Heart right ventricle (tissue), 16 donors: ENCODE data around the gene LPP. TPM values are rescaled to one million over a fixed set of nuclear protein-coding genes. Genes with fewer than 3 reads are reported as not detected.
A peak's percentile ranks its signal among the peaks of the same experiment; 100 is the strongest.

Source experiments
- ATAC-seq, 8 donors: fragments of 200-7000 bp; cut with Tn5 transposase; one replicate each; pipeline ENCODE4 v1.9.1; 2020; ENCODE audit warnings: mild to moderate bottlenecking in 8 of 8, moderate library complexity in 8 of 8, moderate number of reproducible peaks in 1 of 8
- DNase-seq, 2 donors: peaks; one replicate each; pipeline ENCODE4 v3.0.0-alpha.2; 2020
- H3K27ac ChIP-seq, 10 donors: fragments of 200-600 bp; sonication (generic) in 2 of 10; one replicate each; pipeline versions ENCODE4 v1.5.0 to v1.8.0; 2020 to 2022; ENCODE audit warnings: mild to moderate bottlenecking in 3 of 10
- H3K27me3 ChIP-seq, 7 donors: fragments of 200-600 bp; one replicate each; pipeline ENCODE4 v1.8.0; 2021 to 2022; ENCODE audit warnings: mild to moderate bottlenecking in 2 of 7
- H3K36me3 ChIP-seq, 9 donors: fragments of 200-600 bp; sonication (generic) in 1 of 9; one replicate each; pipeline versions ENCODE4 v1.5.0 to v1.8.0; 2020 to 2022; ENCODE audit warnings: mild to moderate bottlenecking in 2 of 9
- H3K4me1 ChIP-seq, 9 donors: fragments of 200-600 bp; sonication (generic) in 1 of 9; one replicate each; pipeline versions ENCODE4 v1.5.0 to v1.8.0; 2020 to 2022; ENCODE audit warnings: mild to moderate bottlenecking in 4 of 9
- H3K4me3 ChIP-seq, 10 donors: fragments of 200-600 bp; sonication (generic) in 2 of 10; one replicate each; pipeline versions ENCODE4 v1.5.0 to v1.8.0; 2020 to 2022; ENCODE audit warnings: mild to moderate bottlenecking in 7 of 10, moderate library complexity in 2 of 10
- H3K9me3 ChIP-seq, 11 donors: fragments of 200-600 bp in 10 of 11; sonication (generic) in 2 of 11; one replicate each; pipeline versions ENCODE4 v1.5.0 to v1.8.0; 2013 to 2022; ENCODE audit warnings: mild to moderate bottlenecking in 2 of 11, control low read depth in 1 of 11, moderate library complexity in 1 of 11
- CTCF ChIP-seq, 9 donors: fragments of 200-600 bp; sonication (generic) in 2 of 9; IDR thresholded peaks; one replicate each; pipeline versions ENCODE4 v1.5.0 to v1.8.0; 2021 to 2022; ENCODE audit warnings: antibody characterized with exemption in 9 of 9, mild to moderate bottlenecking in 5 of 9, moderate library complexity in 1 of 9
- WGBS, 2 donors: extraction: QIAGEN DNeasy Blood & Tissue Kit; methylation state at CpG; one replicate each; pipeline ENCODE4 v1.1.7; 2013; ENCODE audit warnings: inconsistent platforms in 1 of 2; 5-methylcytosine and 5-hydroxymethylcytosine counted together
- intact Hi-C, 10 donors: fragments of 100-400 bp; cut with DNase I; formaldehyde crosslinking; loops; one replicate each; pipeline versions ENCODE4 v1.11.1 to v1.14.2; 2022
- polyA plus RNA-seq, 2 donors: library from polyadenylated mRNA; stranded (reverse); fragments of 200-250 nt; gene quantifications; one replicate each; pipeline ENCODE4 v1.2.3, GENCODE V29; 2013
- total RNA-seq, 10 donors: library from RNA; stranded (reverse); fragmentation: NEBNext Ultra II Directional in 3 of 10; extraction: Animal tissue kit (Norgen Biotek cat#: 25700) in 3 of 10; gene quantifications; one replicate each; pipeline versions ENCODE4 v1.2.1 to v1.2.4, GENCODE V29; 2021 to 2023
- donor health status: Arrhythmogenic right ventricular cardiomyopathy.
- donor health status: ischemic (EF 13 %, LVEDD 7.1; RV severe dilation, severe dysfunction).
- donor health status: healthy with polysubstance abuse.
- donor health status: DM: no; HTN: yes; CAD: no.
- donor health status: DM: no; HTN: no; CAD: no.
- donor health status: ischemic (EF 25% LVEDD 6.9; RV normal size, moderate dysfunction).
- donor health status: ischemic (EF 25% LVEDD 5.7; RV mildly dilated, moderate dysfunction).
- donor health status: healthy.
- donor health status: DM: yes; HTN: yes; CAD: no.
- donor health status: Ischemic cardiomyopathy.
- donor health status: ischemic (EF 35%, LVEDD 5.7; RV mildly dilated, moderate dysfunction).
- donor health status: nonischemic (EF 11% LVEDD 7.7; RV severe dilation, severe dysfunction).
- donor health status: DM: yes; HTN: yes; CAD: no.
- donor health status: PGD.
- donor health status: ischemic (EF 29% LVEDD 5.4; RV normal size, mild dysfunction).
- donor health status: nonischemic (EF 23%, LVEDD 6.1; RV moderate dilation, normal function).

LPP gene
- total and polyA plus RNA-seq, 12 donors, result 8.5 to 188 (median 140) TPM

GRCh38 chr3:188435266-188435665 lies 281.3 kb downstream of the LPP start:
- Histone ChIP-seq H3K4me1 (peaks cover 8 to 79% (median 49%) of the 10 kb centered on the region in 9 donors), H3K27ac (no peak overlapping the region), H3K9me3 (no peaks in the 10 kb centered on the region), H3K4me3 (no peak overlapping the region), H3K36me3 (no peaks in the 10 kb centered on the region), H3K27me3 (no peaks in the 10 kb centered on the region)
- ATAC-seq, result no peak
- intact Hi-C loops, result no loop called here
- no peak for DNase-seq
- TF ChIP-seq CTCF (IDR thresholded peaks at IDR 0.05), result no peak
- WGBS, 2 donors, result 67 to 70% methylated on average over 1 of the region's 1 CpG

GRCh38 chr3:188437926-188438325 lies 284.0 kb downstream of the LPP start:
- Histone ChIP-seq H3K27me3 (no peaks in the 10 kb centered on the region), H3K4me3 (no peak overlapping the region), H3K27ac (no peak overlapping the region), H3K36me3 (peaks cover 0 to 6% (median 0%) of the 10 kb centered on the region in 9 donors), H3K4me1 (peaks cover 3 to 58% (median 33%) of the 10 kb centered on the region in 9 donors), H3K9me3 (no peaks in the 10 kb centered on the region)
- TF ChIP-seq CTCF (IDR thresholded peaks at IDR 0.05), result no peak
- DNase-seq, result no peak
- 66 to 70% methylated on average over 2 of the region's 2 CpGs for WGBS, 2 donors
- intact Hi-C loops, result no loop called here
- ATAC-seq, result no peak

GRCh38 chr3:188439080-188439479 lies 285.1 kb downstream of the LPP start:
- ATAC-seq (peak; percentile 68 to 87 (median 82)), DNase-seq (peak in 1 of 2 donors; percentile 23)
- Histone ChIP-seq H3K27me3 (no peaks in the 10 kb centered on the region), H3K27ac (peak overlapping the region in 7 of 10 donors; percentile 1 to 73 (median 31)), H3K4me3 (no peak overlapping the region), H3K9me3 (no peaks in the 10 kb centered on the region), H3K36me3 (peaks cover 0 to 8% (median 0%) of the 10 kb centered on the region in 9 donors), H3K4me1 (peaks cover 0 to 46% (median 22%) of the 10 kb centered on the region in 9 donors)
- no peak for TF ChIP-seq CTCF (IDR thresholded peaks at IDR 0.05)
- intact Hi-C loops, result no loop called here
- WGBS, 2 donors, result 44 to 56% methylated on average over 5 of the region's 5 CpGs

GRCh38 chr3:188440340-188440972 lies 286.5 kb downstream of the LPP start:
- no peak for DNase-seq
- Histone ChIP-seq H3K9me3 (peaks cover 0 to 5% (median 0%) of the 10 kb centered on the region in 11 donors), H3K36me3 (peaks cover 0 to 8% (median 0%) of the 10 kb centered on the region in 9 donors), H3K4me1 (peaks cover 0 to 37% (median 22%) of the 10 kb centered on the region in 9 donors), H3K4me3 (no peak overlapping the region), H3K27me3 (no peaks in the 10 kb centered on the region), H3K27ac (peak overlapping the region in 1 of 10 donors; percentile 68)
- no peak for ATAC-seq
- WGBS, 2 donors, result 74 to 77% methylated on average over 1 of the region's 1 CpG
- intact Hi-C loops, result no loop called here
- TF ChIP-seq CTCF (IDR thresholded peaks at IDR 0.05), result no peak
